Stimulated activated CD8-positive, alpha-beta memory T cell treated with anti-CD3 and anti-CD28 coated beads, Interleukin-12 subunit alpha, Interleukin-12 subunit beta, amount 100 ng/mL, for 24 hours (primary cell): ENCODE data around the gene ELAVL4.

Source experiments
- DNase-seq: peaks from one replicate; pipeline ENCODE4 v3.0.0-alpha.2; 2020; ENCODE audit errors: extremely low read depth

Gene ELAVL4

DNA sequence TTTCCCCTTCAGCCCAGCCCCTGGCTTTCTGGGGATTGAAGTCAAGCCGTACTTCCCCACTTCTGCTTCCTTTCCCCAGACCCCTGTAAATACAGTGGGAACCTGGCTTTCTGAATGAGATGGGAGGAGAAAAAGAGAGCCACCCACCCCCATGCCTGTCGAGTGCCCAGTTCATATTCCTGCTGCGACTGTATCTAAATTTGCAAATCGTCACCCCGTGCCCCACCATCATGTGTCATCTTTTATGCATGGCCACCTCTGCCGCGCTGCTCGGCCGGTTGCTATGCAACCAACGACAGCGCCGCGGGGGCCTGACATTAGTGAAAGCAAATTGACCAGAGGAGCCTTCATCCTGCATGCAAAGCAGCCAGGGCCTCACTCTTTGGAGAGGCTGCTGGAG lies 143.0 kb downstream of the ELAVL4 start:
- DNase-seq, result no peak

DNA sequence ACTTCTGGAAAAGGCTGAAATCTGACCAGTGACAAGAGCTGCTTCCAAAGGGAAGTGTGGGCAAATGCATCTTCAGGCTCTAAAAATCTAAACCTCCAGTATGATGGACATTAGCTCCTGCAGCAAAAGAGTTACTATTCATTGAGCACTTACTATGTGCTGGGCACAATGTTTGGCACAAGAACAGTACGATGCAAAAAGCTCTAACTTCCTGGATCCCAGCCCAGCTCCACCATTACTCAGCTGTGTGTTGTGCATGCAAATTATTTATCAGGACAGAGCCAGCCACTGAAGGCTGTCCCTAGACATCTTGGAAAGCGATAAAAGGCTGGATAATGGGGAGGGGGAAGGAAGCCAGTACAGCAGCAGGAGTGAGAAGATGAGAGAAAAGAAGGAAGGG lies 143.5 kb downstream of the ELAVL4 start:
- DNase-seq, result no peak
